Daoy (cell line): ENCODE data around the gene SLC22A16. TPM values are rescaled to one million over a fixed set of nuclear protein-coding genes. Genes with fewer than 3 reads are reported as not detected.

ENCODE experiments used
- DNase-seq: peaks from one replicate; pipeline ENCODE4 v3.0.0-alpha.2; 2015; ENCODE audit warnings: low read depth
- total RNA-seq: library from RNA; depleted of rRNA; stranded (reverse); fragments of >200 nt; shearing (Covaris generic); gene quantifications from 2 replicates; pipeline ENCODE4 v1.2.3, GENCODE V29; 2014

SLC22A16 gene
- total RNA-seq, 1 experiment from 2014 or later = not detected

GRCh38 chr6:110446405-110446804, 30.0 kb downstream of the SLC22A16 start:
- DNase-seq = peak; percentile 38

- no peak for DNase-seq
Observed at GRCh38 chr6:110440026-110440425, 36.4 kb downstream of the SLC22A16 start.

GRCh38 chr6:110439356-110439755, 37.1 kb downstream of the SLC22A16 start:
- DNase-seq = no peak

GRCh38 chr6:110434961-110435602, 41.3 kb downstream of the SLC22A16 start:
- no peak for DNase-seq

- no peak for DNase-seq
Observed at GRCh38 chr6:110432285-110432900, 44.0 kb downstream of the SLC22A16 start.

- DNase-seq = no peak
Observed at GRCh38 chr6:110430741-110431140, 45.7 kb downstream of the SLC22A16 start.

- DNase-seq = no peak
Observed at GRCh38 chr6:110430236-110430635, 46.2 kb downstream of the SLC22A16 start.

GRCh38 chr6:110428153-110428552, 48.3 kb downstream of the SLC22A16 start:
- no peak for DNase-seq

- DNase-seq = no peak
Observed at GRCh38 chr6:110425816-110426215, 50.6 kb downstream of the SLC22A16 start.

GRCh38 chr6:110422444-110422822, 54.0 kb downstream of the SLC22A16 start:
- DNase-seq = no peak

GRCh38 chr6:110421749-110422443, 54.5 kb downstream of the SLC22A16 start:
- DNase-seq = no peak

- no peak for DNase-seq
Observed at GRCh38 chr6:110419028-110419739, 57.2 kb downstream of the SLC22A16 start.

- no peak for DNase-seq
Observed at GRCh38 chr6:110418594-110418993, 57.8 kb downstream of the SLC22A16 start.

- peak; percentile 80 for DNase-seq
Observed at GRCh38 chr6:110415086-110415916, 61.1 kb downstream of the SLC22A16 start, which contains the start of gene DDO. Gene DDO (minus strand): TSS chr6:110415575. CDS start chr6:110413462, 2,113 bp downstream.

GRCh38 chr6:110414669-110415068, 61.7 kb downstream of the SLC22A16 start:
- peak; percentile 29 for DNase-seq

GRCh38 chr6:110412360-110412759, 64.1 kb downstream of the SLC22A16 start:
- DNase-seq = no peak

GRCh38 chr6:110410511-110410910, 65.9 kb downstream of the SLC22A16 start:
- peak; percentile 20 for DNase-seq

- no peak for DNase-seq
Observed at GRCh38 chr6:110409794-110410193, 66.6 kb downstream of the SLC22A16 start.

- DNase-seq = no peak
Observed at GRCh38 chr6:110408901-110409300, 67.5 kb downstream of the SLC22A16 start.

- no peak for DNase-seq
Observed at GRCh38 chr6:110404607-110405006, 71.8 kb downstream of the SLC22A16 start.

GRCh38 chr6:110401585-110402176, 74.7 kb downstream of the SLC22A16 start:
- DNase-seq = no peak
